T-helper 2 cell treated with Interferon-gamma antibody and Interleukin-4, amounts not matched to agents 5 μg/mL and 100 μg/mL, for 36 hours (primary cell): ENCODE measurements around the gene ZNF618.
"Not testable (repeated sequence)": the region's sequence is repeated elsewhere in the genome, so short reads cannot be mapped to it uniquely, and the experiment has no call there.

Experiments
- DNase-seq: peaks from one replicate; pipeline ENCODE4 v3.0.0; 2021; ENCODE audit warnings: low spot score
- H3K27ac Mint-ChIP-seq: one replicate; pipeline ENCODE4 v1.8.0; 2021; ENCODE audit warnings: mild to moderate bottlenecking, mixed read lengths
- H3K27me3 Mint-ChIP-seq: one replicate; pipeline ENCODE4 v1.8.0; 2021; ENCODE audit warnings: low read depth, mixed read lengths
- H3K36me3 Mint-ChIP-seq: one replicate; pipeline ENCODE4 v1.8.0; 2021; ENCODE audit warnings: low read depth, mixed read lengths
- H3K4me1 Mint-ChIP-seq: one replicate; pipeline ENCODE4 v1.8.0; 2021; ENCODE audit warnings: low read depth, mixed read lengths
- H3K4me3 Mint-ChIP-seq: one replicate; pipeline ENCODE4 v1.8.0; 2022; ENCODE audit warnings: mild to moderate bottlenecking, moderate library complexity, mixed read lengths
- H3K9me3 Mint-ChIP-seq: one replicate; pipeline ENCODE4 v1.8.0; 2021; ENCODE audit warnings: mixed read lengths

The ZNF618 gene

GRCh38 chr9:113990975-113991471, 114.9 kb downstream of the ZNF618 start:
- no peak for DNase-seq
- Mint-ChIP-seq H3K27ac (no peak overlapping the region), H3K4me3 (no peak overlapping the region)

GRCh38 chr9:113991714-113992113, 115.6 kb downstream of the ZNF618 start:
- no peaks in the 10 kb centered on the region for H3K27me3 Mint-ChIP-seq
- no peaks in the 10 kb centered on the region for H3K36me3 Mint-ChIP-seq
- no peak overlapping the region for H3K27ac Mint-ChIP-seq
- H3K4me1 Mint-ChIP-seq, result peaks cover 4% of the 10 kb centered on the region
- no peaks in the 10 kb centered on the region for H3K9me3 Mint-ChIP-seq
- H3K4me3 Mint-ChIP-seq, result no peak overlapping the region
- DNase-seq, result no peak

More at GRCh38 chr9:113990975-113991471, 114.9 kb downstream of the ZNF618 start:
- Mint-ChIP-seq H3K36me3 (no peaks in the 10 kb centered on the region), H3K9me3 (no peaks in the 10 kb centered on the region), H3K4me1 (peaks cover 4% of the 10 kb centered on the region), H3K27me3 (no peaks in the 10 kb centered on the region)

- H3K4me3 Mint-ChIP-seq, result no peak overlapping the region
- H3K9me3 Mint-ChIP-seq, result no peaks in the 10 kb centered on the region
- H3K27ac Mint-ChIP-seq, result no peak overlapping the region
- no peak for DNase-seq
- no peaks in the 10 kb centered on the region for H3K27me3 Mint-ChIP-seq
- peaks cover 4% of the 10 kb centered on the region for H3K4me1 Mint-ChIP-seq
- no peaks in the 10 kb centered on the region for H3K36me3 Mint-ChIP-seq
Measured at GRCh38 chr9:113992276-113992951, 116.3 kb downstream of the ZNF618 start.

GRCh38 chr9:113992994-113993393, 116.9 kb downstream of the ZNF618 start:
- DNase-seq, result no peak
- Mint-ChIP-seq H3K27me3 (no peaks in the 10 kb centered on the region), H3K9me3 (no peaks in the 10 kb centered on the region), H3K4me3 (no peak overlapping the region), H3K27ac (no peak overlapping the region), H3K36me3 (no peaks in the 10 kb centered on the region), H3K4me1 (peaks cover 4% of the 10 kb centered on the region)

GRCh38 chr9:113993838-113994540, 117.9 kb downstream of the ZNF618 start:
- Mint-ChIP-seq H3K4me1 (peaks cover 4% of the 10 kb centered on the region), H3K4me3 (no peak overlapping the region), H3K9me3 (no peaks in the 10 kb centered on the region), H3K27me3 (no peaks in the 10 kb centered on the region), H3K27ac (no peak overlapping the region), H3K36me3 (no peaks in the 10 kb centered on the region)
- DNase-seq, result no peak

- H3K36me3 Mint-ChIP-seq, result no peaks in the 10 kb centered on the region
- no peak overlapping the region for H3K27ac Mint-ChIP-seq
- no peaks in the 10 kb centered on the region for H3K27me3 Mint-ChIP-seq
- peaks cover 4% of the 10 kb centered on the region for H3K4me1 Mint-ChIP-seq
- no peaks in the 10 kb centered on the region for H3K9me3 Mint-ChIP-seq
- no peak overlapping the region for H3K4me3 Mint-ChIP-seq
- no peak for DNase-seq
Measured at GRCh38 chr9:113995401-113995800, 119.3 kb downstream of the ZNF618 start.

GRCh38 chr9:113995963-113996362, 119.9 kb downstream of the ZNF618 start:
- DNase-seq, result no peak
- Mint-ChIP-seq H3K27me3 (no peaks in the 10 kb centered on the region), H3K36me3 (no peaks in the 10 kb centered on the region), H3K27ac (no peak overlapping the region), H3K4me3 (no peak overlapping the region), H3K4me1 (peaks cover 4% of the 10 kb centered on the region), H3K9me3 (no peaks in the 10 kb centered on the region)

- Mint-ChIP-seq H3K27ac (no peak overlapping the region), H3K4me3 (no peak overlapping the region), H3K9me3 (no peaks in the 10 kb centered on the region), H3K36me3 (no peaks in the 10 kb centered on the region), H3K27me3 (no peaks in the 10 kb centered on the region), H3K4me1 (peaks cover 4% of the 10 kb centered on the region)
- DNase-seq, result no peak
Measured at GRCh38 chr9:113996531-113997001, 120.5 kb downstream of the ZNF618 start.

- not testable (repeated sequence) for DNase-seq, H3K9me3 Mint-ChIP-seq, H3K27ac Mint-ChIP-seq, H3K4me3 Mint-ChIP-seq, H3K36me3 Mint-ChIP-seq, H3K27me3 Mint-ChIP-seq, H3K4me1 Mint-ChIP-seq
Measured at GRCh38 chr9:113997064-113997463, 121.0 kb downstream of the ZNF618 start.

- H3K27me3 Mint-ChIP-seq, result no peaks in the 10 kb centered on the region
- H3K4me3 Mint-ChIP-seq, result no peak overlapping the region
- H3K27ac Mint-ChIP-seq, result no peak overlapping the region
- H3K9me3 Mint-ChIP-seq, result no peaks in the 10 kb centered on the region
- H3K36me3 Mint-ChIP-seq, result no peaks in the 10 kb centered on the region
- no peak for DNase-seq
- peaks cover 4% of the 10 kb centered on the region for H3K4me1 Mint-ChIP-seq
Measured at GRCh38 chr9:113997610-113998009, 121.5 kb downstream of the ZNF618 start.

GRCh38 chr9:113998114-113998513, 122.0 kb downstream of the ZNF618 start:
- Mint-ChIP-seq H3K27me3 (no peaks in the 10 kb centered on the region), H3K9me3 (no peaks in the 10 kb centered on the region), H3K4me1 (peaks cover under 1% of the 10 kb centered on the region), H3K4me3 (no peak overlapping the region), H3K36me3 (no peaks in the 10 kb centered on the region), H3K27ac (no peak overlapping the region)
- DNase-seq, result no peak

- Mint-ChIP-seq H3K36me3 (no peaks in the 10 kb centered on the region), H3K9me3 (no peaks in the 10 kb centered on the region), H3K27me3 (no peaks in the 10 kb centered on the region), H3K4me3 (no peak overlapping the region), H3K27ac (no peak overlapping the region), H3K4me1 (no peaks in the 10 kb centered on the region)
- no peak for DNase-seq
Measured at GRCh38 chr9:113998525-113999255, 122.6 kb downstream of the ZNF618 start.

GRCh38 chr9:113999256-114000062, 123.3 kb downstream of the ZNF618 start:
- H3K27ac Mint-ChIP-seq, result no peak overlapping the region
- no peak overlapping the region for H3K4me3 Mint-ChIP-seq
- no peaks in the 10 kb centered on the region for H3K9me3 Mint-ChIP-seq
- DNase-seq, result no peak
- H3K36me3 Mint-ChIP-seq, result no peaks in the 10 kb centered on the region
- H3K27me3 Mint-ChIP-seq, result no peaks in the 10 kb centered on the region
- H3K4me1 Mint-ChIP-seq, result no peaks in the 10 kb centered on the region
